NCI-H1694 treated with DMSO at 0.1 percent for 48 hours (cell line): ENCODE measurements around the gene NRG3.
"Not testable (repeated sequence)": the region's sequence is repeated elsewhere in the genome, so short reads cannot be mapped to it uniquely, and the experiment has no call there.

ENCODE experiments used
- DNase-seq: peaks from one replicate; lab custom pipeline; 2025; lab: John Stamatoyannopoulos, UW

NRG3 gene

DNA sequence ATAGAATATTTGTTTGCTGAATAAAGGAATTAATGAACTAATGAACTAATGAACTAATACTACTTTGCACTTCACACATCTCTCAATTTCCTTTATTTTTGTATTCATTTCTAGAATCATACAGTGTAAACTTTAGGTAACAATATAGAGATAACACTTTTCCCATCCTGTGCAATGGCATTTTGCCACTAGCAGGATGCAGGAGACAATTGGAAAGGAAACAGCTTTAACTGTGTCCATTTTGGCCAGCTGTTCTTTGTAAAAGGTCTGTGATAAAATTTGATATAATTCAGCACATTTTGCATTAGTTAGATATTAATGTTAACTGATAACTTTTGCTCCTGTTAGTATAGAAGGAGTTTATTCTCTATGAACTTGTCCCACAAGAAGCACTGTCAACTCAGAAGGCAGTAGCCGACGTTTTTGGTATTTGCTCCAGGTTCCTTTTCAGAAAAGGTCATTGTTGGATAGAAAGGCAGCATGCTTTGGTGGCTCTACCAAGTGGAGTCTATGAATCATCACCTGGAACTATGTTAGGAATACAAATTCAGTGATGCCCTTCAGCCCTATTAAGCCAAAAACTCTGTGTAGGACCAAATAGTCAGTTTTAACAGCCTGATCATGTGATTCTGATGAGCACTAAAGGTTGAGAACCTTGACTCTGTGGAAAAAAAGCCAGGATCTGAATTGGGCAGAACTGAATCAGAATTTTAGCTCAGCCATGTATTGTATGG lies 86.6 kb downstream of the NRG3 start:
- DNase-seq: no peak

DNA sequence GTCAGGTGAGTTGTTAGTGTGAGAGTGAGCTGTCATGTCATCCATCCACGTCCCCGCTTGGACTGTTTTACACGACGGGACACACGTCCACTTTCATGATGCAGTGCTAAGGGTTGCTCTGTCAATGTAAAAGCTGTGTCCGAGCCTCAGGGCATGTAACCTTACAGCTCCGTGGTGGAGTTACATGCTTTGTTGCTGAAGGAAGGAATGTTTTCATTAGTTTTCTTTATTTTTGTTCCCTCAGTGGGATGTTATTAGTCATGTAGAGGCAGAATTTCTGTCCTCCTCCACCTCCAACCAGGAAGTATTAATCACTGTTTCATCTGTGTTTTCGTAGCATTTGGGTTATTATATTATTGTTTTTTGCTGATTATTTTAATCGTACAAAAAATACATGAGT lies 88.6 kb downstream of the NRG3 start:
- no peak for DNase-seq

DNA sequence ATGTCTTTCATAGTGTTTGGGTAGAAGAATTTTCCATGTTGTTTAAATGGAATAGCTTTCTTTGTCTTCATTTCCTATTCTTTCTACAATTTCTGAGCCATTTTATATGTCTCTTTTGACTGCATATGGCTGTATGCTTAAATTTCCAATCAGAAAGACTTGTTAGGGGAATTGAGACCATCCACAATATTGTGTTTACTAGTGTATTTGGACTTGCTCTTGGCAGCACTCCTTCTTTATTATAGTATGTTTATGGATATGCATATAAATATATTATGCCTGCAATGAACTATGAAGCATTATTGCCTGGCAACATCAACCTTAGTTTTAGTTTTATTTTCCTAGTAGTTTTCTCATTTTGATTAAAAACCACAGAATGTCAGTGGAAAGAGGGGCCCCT lies 92.7 kb downstream of the NRG3 start:
- no peak for DNase-seq

DNA sequence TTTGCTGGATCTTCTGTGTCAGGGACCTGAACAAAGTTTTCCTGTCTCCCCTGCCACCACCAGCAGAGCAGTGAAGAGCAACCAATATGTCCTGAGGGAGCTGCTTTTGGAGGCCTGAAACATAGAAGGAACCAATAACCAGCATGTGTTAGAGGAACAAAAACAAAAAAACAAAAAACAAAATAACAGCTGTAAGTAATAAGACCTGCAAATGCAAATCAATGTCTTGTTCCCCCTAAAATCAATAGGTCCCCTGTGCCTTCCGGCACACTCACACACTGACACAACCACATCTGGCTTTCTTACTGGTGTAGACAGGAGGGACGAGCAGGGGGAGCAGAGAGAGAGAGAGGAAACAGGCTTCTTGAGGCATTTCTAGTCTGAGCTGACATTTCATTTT lies 94.1 kb downstream of the NRG3 start:
- no peak for DNase-seq

DNA sequence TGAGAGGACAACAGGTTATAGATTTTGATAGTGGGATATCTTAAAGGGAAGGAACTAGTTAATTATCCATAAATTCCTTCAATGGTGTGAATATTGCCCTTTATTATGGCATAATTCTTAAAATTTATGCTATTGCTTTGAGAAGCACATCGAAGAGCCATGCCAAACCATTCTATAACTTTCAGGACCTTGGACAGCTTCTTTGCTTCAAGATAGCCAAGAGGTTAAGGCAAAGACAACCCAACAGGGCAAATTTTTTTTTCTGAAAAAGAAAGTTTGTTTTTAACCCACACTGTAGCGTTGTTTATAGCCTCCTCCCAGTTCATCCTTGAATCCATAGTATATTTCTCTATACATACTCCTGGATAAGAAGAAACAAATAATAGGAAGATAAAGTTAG lies 103.2 kb downstream of the NRG3 start:
- no peak for DNase-seq

DNA sequence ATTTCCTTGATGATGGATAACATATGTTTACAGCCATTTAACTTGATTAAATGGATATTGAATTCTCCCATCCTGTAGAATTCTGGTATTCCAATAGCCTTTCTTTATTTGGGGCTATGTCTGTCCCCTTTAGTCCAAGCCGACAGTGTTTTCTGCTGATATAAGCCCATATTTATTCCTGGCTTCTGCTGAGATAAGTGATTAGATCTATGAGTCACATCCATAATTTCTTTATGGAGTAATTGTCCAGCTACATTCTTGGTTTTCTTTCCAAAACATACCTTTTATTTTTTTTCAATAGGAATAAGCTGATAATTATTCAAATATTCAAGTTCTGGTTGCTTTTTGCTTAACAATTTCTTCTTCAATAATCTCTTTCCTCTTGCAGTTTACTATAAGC lies 106.7 kb downstream of the NRG3 start:
- no peak for DNase-seq

DNA sequence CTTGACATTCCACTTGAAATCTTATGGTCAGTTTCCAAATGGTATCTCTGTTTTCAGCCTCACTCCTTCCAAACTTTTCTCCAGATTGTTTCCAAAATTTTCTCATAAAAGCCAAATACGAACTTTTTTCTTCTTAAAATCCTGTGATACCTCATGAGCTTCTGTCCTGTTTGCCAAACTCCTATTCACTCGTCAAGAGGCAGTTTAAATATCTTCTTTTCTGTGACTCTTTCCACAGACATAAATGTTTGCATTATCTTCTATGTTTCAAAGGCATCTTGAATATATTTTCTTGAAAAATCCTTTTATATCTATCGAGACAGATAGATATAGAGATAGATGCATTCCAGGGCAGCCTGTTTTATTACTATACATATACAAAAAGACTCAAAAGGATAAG lies 109.4 kb downstream of the NRG3 start:
- DNase-seq: no peak

DNA sequence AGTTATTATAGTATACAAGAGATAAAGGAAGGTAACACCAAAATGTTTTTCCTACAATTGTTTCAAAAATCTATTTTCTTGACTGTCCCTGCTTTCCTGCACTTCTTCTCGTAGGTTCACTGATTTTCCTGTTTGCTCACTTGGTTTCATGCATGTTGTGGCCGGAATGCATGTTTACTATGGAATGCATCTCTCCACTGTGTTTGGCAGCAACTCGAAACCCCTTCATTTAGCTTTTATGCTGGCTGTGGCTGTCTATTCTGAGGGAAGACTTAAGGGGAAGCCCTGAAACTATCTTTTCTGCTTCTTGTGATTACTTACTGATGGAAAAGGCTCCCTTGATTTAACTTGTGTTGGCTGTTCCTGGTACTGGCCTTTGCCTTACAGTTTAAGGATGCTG lies 120.3 kb downstream of the NRG3 start:
- DNase-seq: no peak

DNA sequence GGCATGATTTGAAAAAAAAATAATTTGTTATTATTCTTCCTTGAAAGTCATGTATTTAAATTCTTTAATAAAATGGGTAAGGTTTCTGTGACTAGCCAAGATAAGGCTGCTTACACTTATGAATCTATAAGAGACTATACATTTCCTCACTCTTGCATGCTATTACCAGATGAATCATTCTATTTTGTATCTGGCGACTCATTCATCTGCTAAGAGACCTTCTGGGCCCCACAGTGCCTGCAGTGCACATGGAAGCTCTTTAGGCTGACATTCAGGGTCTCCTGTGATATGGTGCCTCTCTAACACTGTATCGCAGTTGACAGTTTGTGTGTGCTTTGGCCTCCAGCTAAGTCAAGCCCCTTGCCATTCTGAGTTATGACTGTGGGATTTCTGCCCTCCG lies 121.9 kb downstream of the NRG3 start:
- DNase-seq: no peak

DNA sequence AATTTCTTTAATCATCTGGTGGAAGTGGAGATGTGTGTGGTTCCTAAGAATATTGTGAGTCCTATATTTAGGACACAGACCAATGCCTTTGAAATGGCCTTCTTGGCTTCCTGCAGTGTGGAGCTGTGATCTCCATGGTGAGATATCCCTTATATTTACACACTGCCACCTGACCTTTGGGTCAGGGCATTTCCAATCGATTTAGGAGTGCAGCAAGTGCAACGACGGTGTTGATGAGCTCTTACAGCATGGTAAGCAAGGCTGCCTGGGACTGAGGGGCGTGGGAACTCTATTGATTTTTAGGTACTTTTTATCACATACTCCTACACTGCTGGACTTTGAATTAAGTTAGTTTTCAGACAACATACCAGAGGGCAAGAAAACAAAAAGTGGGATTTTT lies 146.0 kb downstream of the NRG3 start:
- no peak for DNase-seq

DNA sequence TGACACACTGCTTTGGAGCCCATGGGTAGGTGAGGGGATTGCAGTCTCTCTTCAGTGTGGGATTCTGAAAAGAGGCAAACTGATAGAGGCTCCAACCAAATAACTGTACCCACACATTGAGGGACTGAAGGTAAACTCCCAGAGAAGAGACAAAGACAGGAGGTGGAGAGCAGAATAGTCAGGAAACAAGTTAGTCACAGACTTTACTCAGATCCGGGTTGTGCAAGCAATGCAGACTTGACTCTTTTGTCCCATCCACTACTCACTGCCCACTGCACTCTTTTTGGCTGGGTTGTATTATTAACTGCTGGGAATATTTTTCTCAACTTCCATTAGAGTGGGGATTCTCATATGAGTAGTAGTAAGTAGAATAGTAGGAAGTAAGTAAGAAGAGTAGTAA lies 152.7 kb downstream of the NRG3 start:
- DNase-seq: no peak

DNA sequence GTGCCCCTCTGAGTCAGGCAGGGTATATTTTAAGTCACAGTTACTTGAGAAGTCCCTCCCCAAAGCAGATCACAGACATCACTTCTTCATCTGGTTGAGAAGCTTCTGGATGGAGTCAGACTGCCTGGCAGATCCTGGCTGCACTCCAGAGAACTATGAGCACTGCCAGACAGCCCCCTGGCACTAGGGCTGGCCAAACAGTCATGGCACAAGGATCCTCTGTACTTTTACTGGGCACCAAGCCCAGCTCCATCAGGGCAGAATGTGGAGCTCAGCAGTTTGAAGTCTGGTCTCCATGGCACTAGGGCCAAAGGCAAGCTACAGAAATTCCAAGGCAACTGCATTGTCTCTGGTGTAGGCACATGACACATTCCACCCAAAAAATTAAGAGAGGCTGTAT lies 162.1 kb downstream of the NRG3 start:
- peak; percentile 6 for DNase-seq

DNA sequence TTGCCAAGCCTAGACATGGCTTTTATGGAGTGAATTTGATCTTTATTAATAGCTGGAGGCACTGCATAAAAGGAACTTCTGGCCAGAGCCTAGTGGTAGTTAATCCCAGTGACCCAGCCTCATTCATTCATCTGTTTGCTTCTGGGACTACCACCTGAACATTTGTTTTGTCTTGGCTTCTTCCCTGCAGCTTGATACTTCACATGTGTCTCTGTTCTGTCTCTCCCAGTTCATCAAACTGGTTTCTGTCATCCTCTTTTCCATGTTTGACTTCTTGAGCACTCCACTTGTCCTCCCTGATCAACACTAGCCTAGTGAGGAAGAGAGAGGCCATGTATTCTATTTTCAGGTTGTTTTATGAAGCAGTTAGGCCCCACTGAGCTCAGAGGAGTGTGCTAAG lies 163.6 kb downstream of the NRG3 start:
- no peak for DNase-seq

DNA sequence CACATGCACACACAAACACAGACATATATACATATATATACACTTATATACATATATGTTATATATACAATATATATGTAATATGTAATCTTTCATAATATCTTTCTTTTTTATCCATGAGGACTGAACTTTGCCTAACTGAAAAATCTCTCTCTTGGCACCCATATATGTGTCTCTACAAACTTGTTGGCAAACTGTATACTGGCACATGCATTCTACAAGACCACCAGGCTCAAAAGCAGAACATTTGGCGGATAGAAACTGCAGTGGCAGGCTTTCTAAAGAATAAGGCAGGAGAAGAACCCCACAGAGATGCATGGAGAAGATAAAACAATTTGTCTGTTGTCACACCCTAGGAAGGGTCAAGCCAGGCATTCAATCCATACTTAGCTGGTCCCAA lies 165.3 kb downstream of the NRG3 start:
- no peak for DNase-seq

DNA sequence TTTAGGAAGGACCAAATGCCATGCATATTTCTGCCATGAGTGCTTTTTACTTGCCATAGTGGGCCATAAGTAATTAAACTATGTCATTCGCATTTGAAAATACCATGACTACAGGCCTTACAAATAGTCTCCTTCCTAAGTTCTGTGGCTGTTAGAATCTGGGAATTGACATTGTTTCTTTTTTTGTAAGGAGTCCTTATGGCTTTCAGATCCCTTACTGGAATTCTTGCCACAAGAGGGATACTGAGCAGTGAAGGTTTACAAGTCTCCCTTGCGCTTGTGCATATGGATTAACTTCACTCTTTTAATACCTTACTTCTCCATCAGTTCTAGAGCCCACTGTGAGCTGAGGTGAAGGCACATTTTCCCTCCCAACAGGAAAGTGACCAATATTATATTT lies 166.0 kb downstream of the NRG3 start:
- no peak for DNase-seq

DNA sequence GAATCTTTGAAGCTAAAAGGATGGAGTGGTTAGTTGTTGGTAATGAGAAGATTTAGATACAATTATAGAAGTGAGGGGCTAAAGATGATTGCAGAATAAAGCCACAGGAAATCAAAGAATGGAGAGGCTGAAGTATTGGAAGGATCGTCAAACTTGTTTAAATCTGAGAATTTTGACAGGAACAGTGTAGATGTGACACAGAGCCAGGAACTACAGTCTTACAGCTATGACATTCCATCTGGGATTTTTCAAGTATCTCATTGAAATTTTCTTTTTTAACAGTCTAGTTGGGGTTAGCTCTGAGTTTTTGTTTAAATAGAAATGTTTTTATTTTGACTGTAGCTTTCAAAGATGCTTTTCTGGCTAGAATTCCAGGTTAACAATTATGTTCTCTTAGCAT lies 181.4 kb downstream of the NRG3 start:
- no peak for DNase-seq

DNA sequence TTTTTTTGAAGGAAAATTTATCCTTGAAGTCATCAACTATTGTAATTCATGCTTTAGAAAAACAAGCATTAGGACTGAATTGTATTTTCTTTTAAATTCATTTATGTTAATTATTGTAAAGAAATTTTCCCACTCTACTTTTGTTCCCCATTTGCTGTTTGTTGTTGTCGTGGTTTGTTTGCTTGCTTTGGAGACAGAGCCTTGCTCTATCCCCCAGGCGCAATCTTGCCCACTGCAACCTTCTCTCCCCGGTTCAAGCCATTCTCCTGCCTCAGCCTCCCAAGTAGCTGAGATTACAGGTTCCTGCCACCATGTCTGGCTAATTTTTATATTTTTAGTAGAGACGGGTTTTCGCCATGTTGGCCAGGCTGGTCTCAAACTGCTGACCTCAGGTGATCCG lies 192.2 kb downstream of the NRG3 start:
- not testable (repeated sequence) for DNase-seq

DNA sequence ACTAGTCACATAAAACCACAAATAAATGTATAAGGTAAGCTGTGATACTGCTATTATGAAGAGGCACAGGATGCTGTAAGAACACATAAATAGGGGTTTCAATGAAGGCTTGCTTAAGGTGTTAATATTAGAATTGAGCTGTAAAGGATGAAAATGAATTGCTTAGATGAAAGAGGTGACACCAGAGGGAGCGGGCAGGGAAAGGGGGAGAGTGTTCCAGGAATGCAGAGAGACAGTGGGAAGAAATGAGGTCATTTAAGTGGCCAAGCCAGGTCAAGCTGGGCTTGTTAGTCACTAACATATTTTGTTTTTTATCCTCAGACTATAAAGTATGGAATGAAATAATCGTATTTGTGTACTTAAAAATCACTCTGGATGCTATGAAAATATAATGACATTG lies 193.5 kb downstream of the NRG3 start:
- DNase-seq: no peak

DNA sequence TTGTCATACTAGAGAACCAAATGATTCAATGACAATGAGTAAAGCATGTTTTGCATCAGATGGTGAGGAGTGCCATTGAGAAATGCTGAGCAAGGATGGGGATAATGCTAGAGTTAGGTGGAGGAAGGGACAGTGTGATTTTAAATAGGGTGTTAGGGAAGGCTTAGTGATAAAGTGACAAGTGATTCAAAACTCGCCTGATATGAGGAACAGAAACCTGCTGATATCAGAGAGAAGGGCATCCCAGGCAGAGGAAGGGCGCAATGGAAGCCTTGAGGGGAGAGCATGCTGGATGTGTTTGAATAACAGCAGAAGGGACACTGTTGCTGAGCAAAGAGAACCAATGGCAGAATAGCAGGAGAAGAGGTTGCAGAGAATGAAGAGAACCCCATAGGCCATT lies 196.2 kb downstream of the NRG3 start:
- no peak for DNase-seq

DNA sequence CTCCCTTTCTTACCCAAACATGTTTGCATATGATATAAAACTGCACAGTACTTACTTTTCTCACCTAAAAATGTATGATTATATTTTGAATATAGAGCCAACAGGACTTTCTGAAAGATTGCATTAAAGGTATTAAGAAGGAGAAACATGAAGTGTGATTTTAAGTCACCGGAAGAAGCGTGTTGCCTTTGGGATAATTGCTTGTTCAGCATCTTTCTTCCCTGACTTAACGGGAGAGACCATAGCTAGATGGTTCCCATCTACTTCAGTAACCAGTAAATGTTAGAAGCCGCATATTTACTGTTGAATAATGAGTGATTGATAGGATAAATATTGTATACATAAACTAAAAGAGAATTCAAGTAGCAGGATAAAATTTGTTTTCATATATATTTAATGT lies 197.1 kb downstream of the NRG3 start:
- no peak for DNase-seq

DNA sequence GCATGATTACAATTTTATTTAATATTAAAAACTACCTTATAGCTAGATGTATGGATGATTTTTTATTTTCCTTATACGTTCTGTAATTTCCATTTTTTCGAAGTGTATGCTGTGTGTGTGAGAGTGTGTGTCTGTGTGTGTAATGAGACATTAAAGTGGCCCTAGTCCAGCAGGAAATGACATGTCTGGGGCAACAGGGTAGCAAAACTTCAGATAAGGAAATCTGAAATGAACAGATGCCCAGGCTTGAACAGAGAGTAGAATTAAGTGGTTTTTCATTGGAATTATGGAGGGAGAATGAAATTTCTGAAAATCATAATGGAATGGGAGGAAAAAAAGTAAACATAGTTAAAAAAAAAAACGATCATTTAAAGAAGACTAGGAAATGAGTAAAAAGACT lies 200.6 kb downstream of the NRG3 start:
- DNase-seq: no peak

DNA sequence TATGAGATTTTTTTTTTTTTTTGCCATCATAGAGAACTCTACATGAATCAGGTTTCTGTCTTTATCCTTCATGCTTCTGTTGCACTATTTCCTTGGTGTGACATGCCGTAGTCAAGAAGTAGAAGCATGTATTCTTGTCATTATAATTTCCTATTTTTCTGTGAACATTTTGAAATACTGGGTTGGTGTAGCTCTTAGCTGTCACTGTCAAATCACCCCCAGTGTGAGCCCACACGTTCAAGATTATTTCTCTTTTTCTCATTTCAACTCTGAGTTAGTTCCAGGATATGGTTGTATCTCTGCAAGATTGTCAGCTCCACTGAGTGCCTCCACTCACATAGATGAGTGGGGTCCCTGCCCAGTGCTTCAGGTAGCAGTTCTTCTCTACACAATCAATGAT lies 209.5 kb downstream of the NRG3 start:
- no peak for DNase-seq

DNA sequence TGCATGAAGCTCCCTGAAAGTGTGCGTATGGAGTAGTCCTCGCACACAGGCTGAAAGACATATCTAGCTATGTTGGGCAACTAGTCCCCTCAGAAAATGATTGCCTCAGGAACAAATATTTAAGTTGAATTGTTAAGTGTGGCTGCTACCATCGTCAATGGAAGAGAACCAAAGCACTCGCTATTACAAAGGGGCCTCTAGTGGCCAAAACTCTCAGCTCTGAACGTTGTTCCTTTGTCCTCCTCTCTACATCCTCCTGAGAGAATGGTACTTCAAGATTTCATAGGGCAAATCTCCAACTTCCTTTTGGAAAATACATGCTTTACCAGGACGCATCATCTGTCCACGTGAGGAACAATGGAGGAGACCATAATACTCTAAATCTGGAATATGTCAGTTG lies 209.9 kb downstream of the NRG3 start:
- no peak for DNase-seq

DNA sequence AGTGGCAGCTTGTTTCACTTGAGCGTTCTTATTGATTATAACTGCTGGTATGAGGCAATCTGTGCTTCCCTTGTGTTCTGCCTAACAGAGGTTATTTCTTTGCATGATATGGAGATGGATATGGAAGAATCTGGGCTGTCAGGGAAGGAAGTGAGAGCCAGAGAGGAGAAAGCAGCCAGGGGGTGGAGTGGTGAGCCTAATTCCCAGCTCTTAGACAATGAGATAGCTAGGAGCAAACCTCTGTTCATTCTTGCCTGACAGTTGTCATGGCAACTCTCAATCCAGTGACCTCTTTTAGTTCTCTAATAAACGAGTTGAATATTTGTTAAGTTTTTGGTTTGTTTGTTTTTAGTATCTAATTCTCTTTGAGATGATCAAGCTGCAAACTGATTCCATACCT lies 214.3 kb downstream of the NRG3 start:
- DNase-seq: no peak

DNA sequence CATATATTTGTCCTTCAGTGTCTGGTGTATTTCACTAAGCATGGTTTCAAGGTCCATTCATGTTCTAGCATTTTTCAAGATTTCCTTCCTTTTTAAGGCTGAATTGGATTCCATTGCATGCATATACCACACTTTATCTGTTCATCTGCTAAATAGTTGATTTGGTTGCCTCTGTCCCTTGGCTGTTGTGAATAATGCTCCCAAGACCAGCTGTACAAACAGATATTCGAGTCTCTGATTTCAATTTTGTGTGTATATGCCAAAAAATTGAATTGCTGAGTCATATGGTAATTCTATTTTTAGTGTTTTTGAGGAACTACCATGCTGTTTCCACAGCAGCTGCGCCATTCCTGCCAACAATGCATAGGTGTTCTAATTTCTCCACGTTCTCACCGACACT lies 216.4 kb downstream of the NRG3 start:
- no peak for DNase-seq
